Measurements from ENCODE around the gene CRK. TPM values are rescaled to one million over a fixed set of nuclear protein-coding genes. Genes with fewer than 3 reads are reported as not detected.
"Not testable (repeated sequence)": the region's sequence is repeated elsewhere in the genome, so short reads cannot be mapped to it uniquely, and the experiment has no call there.

The CRK gene
- total RNA-seq, 1 donor: 149 TPM

GRCh38 chr17:1379930-1380313 lies 76.1 kb downstream of the CRK start:
- no peak overlapping the region for H3K4me3 ChIP-seq (ENCODE audit: low read depth, low read length)
- DNase-seq (ENCODE audit: low read depth): no peak
- no peak for TF ChIP-seq CTCF (IDR thresholded peaks at IDR 0.05; ENCODE audit: insufficient read depth, low read depth, low read length)

GRCh38 chr17:1379208-1379929 lies 76.7 kb downstream of the CRK start:
- TF ChIP-seq CTCF (IDR thresholded peaks at IDR 0.05; ENCODE audit: insufficient read depth, low read depth, low read length): no peak
- H3K4me3 ChIP-seq (ENCODE audit: low read depth, low read length): no peak overlapping the region
- no peak for DNase-seq (ENCODE audit: low read depth)

- not testable (repeated sequence) for DNase-seq (ENCODE audit: low read depth); H3K4me3 ChIP-seq (ENCODE audit: low read depth, low read length)
Observed at GRCh38 chr17:1378476-1378860, 77.6 kb downstream of the CRK start.

- TF ChIP-seq CTCF (IDR thresholded peaks at IDR 0.05; ENCODE audit: insufficient read depth, low read depth, low read length): no peak
- no peak for DNase-seq (ENCODE audit: low read depth)
Observed at GRCh38 chr17:1377334-1377733, 78.7 kb downstream of the CRK start.

GRCh38 chr17:1376061-1376460 lies 80.0 kb downstream of the CRK start:
- no peak overlapping the region for H3K4me3 ChIP-seq (ENCODE audit: low read depth, low read length)
- TF ChIP-seq CTCF (IDR thresholded peaks at IDR 0.05; ENCODE audit: insufficient read depth, low read depth, low read length): no peak
- DNase-seq (ENCODE audit: low read depth): no peak

More at GRCh38 chr17:1377334-1377733, 78.7 kb downstream of the CRK start:
- H3K4me3 ChIP-seq (ENCODE audit: low read depth, low read length): no peak overlapping the region

- no peak overlapping the region for H3K4me3 ChIP-seq (ENCODE audit: low read depth, low read length)
- no peak for TF ChIP-seq CTCF (IDR thresholded peaks at IDR 0.05; ENCODE audit: insufficient read depth, low read depth, low read length)
- DNase-seq (ENCODE audit: low read depth): no peak
Observed at GRCh38 chr17:1375615-1376014, 80.4 kb downstream of the CRK start.

GRCh38 chr17:1374431-1375177 lies 81.4 kb downstream of the CRK start:
- no peak overlapping the region for H3K4me3 ChIP-seq (ENCODE audit: low read depth, low read length)
- no peak for DNase-seq (ENCODE audit: low read depth)
- TF ChIP-seq CTCF (IDR thresholded peaks at IDR 0.05; ENCODE audit: insufficient read depth, low read depth, low read length): no peak
